GM12864 (cell line): ENCODE measurements around the gene SLC35F4.
A peak's percentile ranks its signal among the peaks of the same experiment; 100 is the strongest.

Source experiments
- DNase-seq: peaks from one replicate; pipeline ENCODE4 v3.0.0-alpha.2; 2011; ENCODE audit warnings: low read depth
- H3K4me3 ChIP-seq: 2 replicates; pipeline ENCODE4 v1.5.1; 2011; ENCODE audit warnings: mild to moderate bottlenecking, low read depth, low read length, control low read depth
- CTCF ChIP-seq: IDR thresholded peaks from 2 replicates; pipeline ENCODE4 v1.5.1; 2011; ENCODE audit warnings: low read depth, mild to moderate bottlenecking, moderate library complexity, low read length, control low read depth, inconsistent platforms; ENCODE audit errors: missing control alignments

Gene SLC35F4

GRCh38 chr14:57884175-57884574, 18.3 kb upstream of the SLC35F4 start:
- no peak for TF ChIP-seq CTCF
- DNase-seq = no peak
- H3K4me3 ChIP-seq = no peak overlapping the region

GRCh38 chr14:57883061-57883460, 17.2 kb upstream of the SLC35F4 start:
- DNase-seq = no peak
- TF ChIP-seq CTCF = no peak
- H3K4me3 ChIP-seq = no peak overlapping the region

GRCh38 chr14:57879516-57879915, 13.6 kb upstream of the SLC35F4 start:
- no peak overlapping the region for H3K4me3 ChIP-seq
- no peak for TF ChIP-seq CTCF

GRCh38 chr14:57875985-57876384, 10.1 kb upstream of the SLC35F4 start:
- no peak for DNase-seq
- H3K4me3 ChIP-seq = no peak overlapping the region
- TF ChIP-seq CTCF = no peak

More at GRCh38 chr14:57879516-57879915, 13.6 kb upstream of the SLC35F4 start:
- DNase-seq = no peak

GRCh38 chr14:57875296-57875695, 9.4 kb upstream of the SLC35F4 start:
- DNase-seq = no peak
- TF ChIP-seq CTCF = no peak
- no peak overlapping the region for H3K4me3 ChIP-seq

- H3K4me3 ChIP-seq = no peak overlapping the region
- peak; percentile 8 for DNase-seq
- TF ChIP-seq CTCF = peak; percentile 67
Measured at GRCh38 chr14:57871459-57872080, 5.7 kb upstream of the SLC35F4 start.
